Activated CD4-positive, alpha-beta T cell treated with anti-CD3 and anti-CD28 coated beads for 1 hour (primary cell): ENCODE results near the gene SLC4A11.
"Not testable (repeated sequence)": the region's sequence is repeated elsewhere in the genome, so short reads cannot be mapped to it uniquely, and the experiment has no call there.

ENCODE experiments used
- DNase-seq: peaks from one replicate; pipeline ENCODE4 v3.0.0-alpha.2; 2020

The SLC4A11 gene

DNA sequence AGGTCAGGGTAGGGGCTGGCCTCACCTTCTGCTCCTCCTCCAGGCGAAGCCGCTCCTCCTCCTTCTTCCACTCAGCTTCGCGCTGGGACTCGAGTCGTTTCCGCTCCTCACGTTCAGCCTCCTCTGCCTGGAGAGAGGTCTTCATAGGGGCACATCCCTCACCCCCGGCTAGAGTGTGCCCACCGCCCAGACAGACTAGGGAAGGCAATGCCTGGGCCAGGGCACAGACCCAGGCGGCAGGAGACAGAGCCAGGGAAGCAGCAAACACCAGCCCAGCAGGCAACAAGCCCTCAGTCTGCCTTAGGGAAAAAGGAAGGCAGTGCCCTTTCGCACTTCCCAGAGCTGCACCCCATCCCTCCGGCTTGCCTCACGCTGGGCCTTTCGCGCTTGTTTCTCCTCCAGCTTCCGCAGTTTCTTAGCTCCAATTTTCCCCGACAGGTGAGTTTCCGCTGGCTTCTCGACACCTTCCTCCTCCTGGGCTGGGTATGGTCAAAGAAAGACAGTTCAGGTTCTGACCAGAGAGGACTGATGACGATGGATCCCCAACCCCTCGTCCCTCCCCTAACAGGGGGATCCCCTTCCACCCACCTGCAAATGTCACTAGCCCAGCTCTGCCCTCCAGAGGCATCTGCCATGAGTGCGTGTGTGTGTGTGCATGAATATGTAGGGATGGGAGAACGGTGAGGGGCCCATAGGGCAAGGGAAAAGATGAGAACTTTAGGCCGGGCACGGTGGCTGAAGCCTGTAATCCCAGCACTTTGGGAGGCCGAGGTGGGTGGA, 38.8 kb downstream of the SLC4A11 start:
- no peak for DNase-seq

GRCh38 chr20:3199206-3199605, 39.8 kb downstream of the SLC4A11 start:
- no peak for DNase-seq

DNA sequence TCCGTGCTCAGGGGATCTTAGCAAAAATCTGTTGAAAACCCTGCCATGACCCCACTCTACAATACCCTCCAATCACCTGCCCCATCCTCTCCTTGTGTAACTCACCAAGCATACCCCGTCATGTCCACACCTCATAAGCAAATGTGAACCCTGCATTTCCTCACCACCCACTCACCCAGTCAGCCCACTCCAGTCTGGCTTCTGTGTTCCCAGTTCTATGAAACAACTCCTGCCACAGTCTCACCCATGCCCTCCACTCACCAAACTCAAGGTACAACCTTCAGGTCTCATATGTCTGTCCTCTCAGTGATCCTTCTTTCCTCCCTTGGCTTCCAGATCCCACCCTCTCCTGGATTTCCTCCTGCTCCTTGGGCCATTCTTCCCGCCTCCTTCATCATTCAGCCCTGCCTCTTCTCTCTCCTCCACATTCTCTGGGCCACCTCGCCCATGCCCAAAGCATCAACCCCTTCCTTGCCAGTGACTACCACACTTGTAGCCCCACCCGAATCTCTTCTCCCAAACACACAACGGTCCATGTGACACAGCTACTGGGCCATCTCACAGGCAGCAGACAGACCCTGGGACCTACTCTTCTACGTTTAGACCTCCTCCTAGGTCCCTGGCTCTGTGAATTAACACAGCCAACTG, 43.3 kb downstream of the SLC4A11 start:
- DNase-seq = no peak

DNA sequence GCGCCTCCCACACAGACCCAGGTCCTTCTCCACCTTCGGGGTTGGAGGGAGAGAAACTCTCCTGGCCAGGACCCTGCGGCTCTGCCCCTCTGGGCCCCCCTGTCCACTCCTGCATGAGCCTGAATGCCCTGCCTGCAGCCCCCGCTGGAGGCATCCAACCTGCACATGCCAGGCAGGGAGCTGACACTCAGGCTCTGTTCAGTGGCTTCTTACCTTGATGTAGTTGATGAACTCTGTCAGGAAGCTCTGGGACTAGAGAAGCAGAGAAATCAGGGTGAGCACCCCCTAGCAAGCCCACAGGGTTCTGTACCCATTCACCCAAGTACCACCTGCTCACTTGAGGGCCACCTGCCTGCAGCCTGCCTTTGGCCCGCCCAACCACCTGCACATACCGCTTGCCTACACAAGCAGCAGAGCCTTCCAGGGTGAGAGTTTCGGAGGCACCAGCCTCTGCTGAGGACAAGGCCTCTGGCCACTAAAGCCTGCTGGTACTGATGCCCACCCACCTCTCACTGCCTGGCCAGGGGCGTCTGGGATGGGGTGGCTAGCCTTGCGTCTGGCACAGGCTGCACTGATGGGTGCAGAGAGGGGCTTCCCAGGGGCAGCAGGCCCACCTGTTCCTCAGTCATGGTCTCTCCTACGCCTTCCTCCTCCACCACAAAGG, 44.2 kb downstream of the SLC4A11 start:
- DNase-seq = no peak

GRCh38 chr20:3193806-3194616, 45.0 kb downstream of the SLC4A11 start:
- DNase-seq = no peak

- no peak for DNase-seq
Observed at GRCh38 chr20:3192226-3193015, 46.6 kb downstream of the SLC4A11 start.

GRCh38 chr20:3190681-3191111, 48.3 kb downstream of the SLC4A11 start:
- no peak for DNase-seq

GRCh38 chr20:3189561-3190131, 49.3 kb downstream of the SLC4A11 start:
- DNase-seq = no peak

- DNase-seq = no peak
Observed at GRCh38 chr20:3188823-3189413, 50.1 kb downstream of the SLC4A11 start.

DNA sequence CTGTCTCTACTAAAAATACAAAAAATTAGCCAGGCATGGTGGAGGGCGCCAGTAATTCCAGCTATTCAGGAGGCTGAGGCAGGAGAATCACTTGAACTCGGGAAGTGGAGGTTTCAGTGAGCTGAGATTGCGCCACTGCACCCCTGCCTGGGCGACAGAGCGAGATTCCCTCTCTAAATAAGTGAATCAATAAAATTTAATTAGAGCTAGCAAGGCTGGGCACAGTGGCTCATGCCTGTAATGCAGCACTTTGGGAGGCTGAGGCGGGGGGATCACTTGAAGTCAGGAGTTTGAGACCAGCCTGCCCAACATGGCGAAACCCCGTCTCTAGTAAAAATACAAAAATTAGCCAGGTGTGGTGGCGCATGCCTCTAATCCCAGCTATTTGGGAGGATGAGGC, 51.1 kb downstream of the SLC4A11 start:
- not testable (repeated sequence) for DNase-seq

DNA sequence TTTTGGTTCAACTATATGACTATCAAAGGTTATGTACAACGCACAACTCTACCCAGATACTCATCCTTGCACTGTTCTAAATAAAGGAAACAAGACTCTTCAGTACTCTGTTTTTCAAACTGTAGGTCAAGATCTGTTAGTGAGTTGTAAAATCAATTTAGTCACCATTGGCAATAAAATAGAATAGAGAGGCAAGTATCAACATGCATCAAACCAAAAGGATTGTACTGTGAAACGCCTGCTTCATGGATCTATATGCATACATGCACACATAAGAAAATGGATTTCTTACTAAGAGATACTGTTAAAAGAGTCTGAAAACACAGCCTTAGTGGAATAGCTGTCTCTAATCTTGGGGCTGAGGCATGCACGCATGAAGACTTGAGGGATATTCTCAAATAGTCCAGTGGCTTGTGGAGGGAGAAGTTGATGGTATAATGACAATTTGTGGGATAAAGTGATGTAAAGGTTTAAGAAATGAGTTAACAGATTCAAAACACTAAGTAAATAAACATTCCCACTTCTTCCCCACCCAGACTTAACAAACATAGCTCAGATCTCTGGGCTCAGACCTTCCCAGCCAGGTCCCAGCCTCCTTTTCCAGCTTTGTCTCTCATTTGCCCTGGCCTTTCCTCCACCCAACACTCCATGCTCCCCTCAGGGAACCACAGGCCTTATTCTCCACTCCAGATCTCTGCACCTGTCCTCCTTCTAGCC, 54.9 kb downstream of the SLC4A11 start:
- no peak for DNase-seq

GRCh38 chr20:3182429-3182828, 56.6 kb downstream of the SLC4A11 start:
- DNase-seq = not testable (repeated sequence)

DNA sequence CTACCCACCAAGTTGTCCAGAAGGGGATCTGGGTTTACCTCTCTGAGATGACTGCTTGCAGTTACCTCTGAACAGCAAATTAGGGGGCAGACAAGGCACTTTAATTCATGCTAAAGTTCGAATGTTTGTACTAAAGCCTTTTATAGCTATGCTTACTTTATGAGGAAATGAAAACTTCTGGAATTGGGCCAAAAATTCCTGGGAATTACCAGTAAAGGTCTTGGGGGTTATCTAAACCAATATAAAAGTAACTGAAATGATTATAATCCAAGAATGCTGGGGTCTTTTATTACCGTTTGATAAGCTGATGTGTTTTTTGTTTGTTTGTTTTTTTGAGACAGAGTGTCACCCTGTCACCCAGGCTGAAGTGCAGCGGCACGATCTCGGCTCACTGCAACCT, 57.7 kb downstream of the SLC4A11 start:
- no peak for DNase-seq

GRCh38 chr20:3180319-3180718, 58.7 kb downstream of the SLC4A11 start:
- no peak for DNase-seq

GRCh38 chr20:3177746-3178485, 61.1 kb downstream of the SLC4A11 start:
- DNase-seq = no peak
